Trophoblast cell (in vitro differentiated cells and primary cell): ENCODE data around the gene HECTD4.

ENCODE experiments used
- DNase-seq, 2 donors: peaks; one replicate each; pipeline ENCODE4 v3.0.0-alpha.2; 2016
- H2AFZ ChIP-seq: 2 replicates; pipeline ENCODE4 v1.6.1; 2013; ENCODE audit warnings: low read length, moderate library complexity, mild to moderate bottlenecking; ENCODE audit not compliant: insufficient read depth, poor library complexity
- H2AK5ac ChIP-seq: 2 replicates; pipeline ENCODE4 v1.6.1; 2013; ENCODE audit warnings: mild to moderate bottlenecking, low read length
- H2BK120ac ChIP-seq: 2 replicates; pipeline ENCODE4 v1.6.1; 2013; ENCODE audit warnings: low read length, mild to moderate bottlenecking, moderate library complexity; ENCODE audit not compliant: insufficient read depth, poor library complexity
- H2BK12ac ChIP-seq: 2 replicates; pipeline ENCODE4 v1.6.1; 2013; ENCODE audit warnings: mild to moderate bottlenecking, low read length, moderate library complexity
- H2BK5ac ChIP-seq: 2 replicates; pipeline ENCODE4 v1.6.1; 2013; ENCODE audit warnings: low read length, low read depth, moderate library complexity, mild to moderate bottlenecking; ENCODE audit not compliant: poor library complexity
- H3K14ac ChIP-seq: 2 replicates; pipeline ENCODE4 v1.6.1; 2013; ENCODE audit warnings: mild to moderate bottlenecking, low read length
- H3K18ac ChIP-seq: 2 replicates; pipeline ENCODE4 v1.6.1; 2013; ENCODE audit warnings: mild to moderate bottlenecking, low read length
- H3K23ac ChIP-seq: 2 replicates; pipeline ENCODE4 v1.6.1; 2013; ENCODE audit warnings: low read length
- H3K27ac ChIP-seq: 2 replicates; pipeline ENCODE4 v1.5.1; 2013; ENCODE audit warnings: low read depth, mild to moderate bottlenecking, inconsistent platforms, low read length, moderate library complexity
- H3K27me3 ChIP-seq: 2 replicates; pipeline ENCODE4 v1.6.1; 2013; ENCODE audit warnings: inconsistent platforms, mild to moderate bottlenecking, low read length, moderate library complexity; ENCODE audit not compliant: insufficient read depth
- H3K36me3 ChIP-seq, 2 experiments: 1 replicate in 1 of 2; 2 replicates in 1 of 2; pipeline ENCODE4 v1.6.1; 2013; ENCODE audit warnings: low read length in 2 of 2, mild to moderate bottlenecking in 2 of 2, moderate library complexity in 1 of 2; ENCODE audit not compliant: insufficient read depth in 2 of 2, control insufficient read depth in 1 of 2
- H3K4ac ChIP-seq: 2 replicates; pipeline ENCODE4 v1.6.1; 2013; ENCODE audit warnings: low read depth, mild to moderate bottlenecking, low read length, moderate library complexity
- H3K4me1 ChIP-seq, 2 experiments: 1 replicate in 1 of 2; 2 replicates in 1 of 2; pipeline ENCODE4 v1.6.1; 2013; ENCODE audit warnings: low read length in 2 of 2, mild to moderate bottlenecking in 2 of 2, moderate library complexity in 1 of 2; ENCODE audit not compliant: insufficient read depth in 2 of 2, control insufficient read depth in 1 of 2
- H3K4me2 ChIP-seq: 2 replicates; pipeline ENCODE4 v1.6.1; 2013; ENCODE audit warnings: inconsistent platforms, mild to moderate bottlenecking, low read length, moderate library complexity
- H3K4me3 ChIP-seq: 2 replicates; pipeline ENCODE4 v1.5.1; 2013; ENCODE audit warnings: mild to moderate bottlenecking, low read depth, low read length, inconsistent platforms
- H3K79me1 ChIP-seq: one replicate; pipeline ENCODE4 v1.6.1; 2013; ENCODE audit warnings: low read length
- H3K79me2 ChIP-seq: 2 replicates; pipeline ENCODE4 v1.6.1; 2013; ENCODE audit warnings: low read length, mild to moderate bottlenecking; ENCODE audit not compliant: control insufficient read depth, insufficient read depth, poor library complexity
- H3K9ac ChIP-seq: 2 replicates; pipeline ENCODE4 v1.6.1; 2013; ENCODE audit warnings: mild to moderate bottlenecking, low read length
- H3K9me3 ChIP-seq: 2 replicates; pipeline ENCODE4 v1.6.1; 2013; ENCODE audit warnings: low read depth, mild to moderate bottlenecking, control low read depth, inconsistent platforms, low read length; ENCODE audit not compliant: insufficient read depth
- H4K12ac ChIP-seq: 2 replicates; pipeline ENCODE4 v1.6.1; 2013; ENCODE audit warnings: low read depth, mild to moderate bottlenecking, low read length, moderate library complexity
- H4K8ac ChIP-seq: 2 replicates; pipeline ENCODE4 v1.6.1; 2013; ENCODE audit warnings: low read depth, mild to moderate bottlenecking, low read length, moderate library complexity
- H4K91ac ChIP-seq: one replicate; pipeline ENCODE4 v1.6.1; 2013; ENCODE audit warnings: low read depth, mild to moderate bottlenecking, low read length, moderate library complexity
- WGBS: extraction: QIAGEN DNeasy Blood & Tissue Kit; methylation state at CpG from one replicate; pipeline ENCODE4 v1.1.7; 2013; ENCODE audit warnings: missing lambda C conversion rate; ENCODE audit not compliant: insufficient read length, insufficient coverage; ENCODE audit errors: extremely low coverage; 5-methylcytosine and 5-hydroxymethylcytosine counted together

HECTD4 gene

GRCh38 chr12:112299704-112300103, 82.5 kb downstream of the HECTD4 start:
- H3K4me1 ChIP-seq: peaks cover 0 to 2% of the 10 kb centered on the region in 2 experiments
- no peak overlapping the region for H3K23ac ChIP-seq
- H3K27me3 ChIP-seq: no peaks in the 10 kb centered on the region
- H3K4me2 ChIP-seq: no peak overlapping the region
- no CpG with 5 or more reads among the region's 3 CpGs for WGBS
- H4K12ac ChIP-seq: no peak overlapping the region
- H3K79me1 ChIP-seq: no peaks in the 10 kb centered on the region
- no peak overlapping the region for H2AFZ ChIP-seq
- H2BK12ac ChIP-seq: no peak overlapping the region
- no peak overlapping the region for H3K27ac ChIP-seq
- H4K91ac ChIP-seq: no peak overlapping the region
- H3K9me3 ChIP-seq: peaks cover 13% of the 10 kb centered on the region
- no peak overlapping the region for H4K8ac ChIP-seq
- H3K18ac ChIP-seq: no peak overlapping the region
- H3K4me3 ChIP-seq: no peak overlapping the region
- H2BK5ac ChIP-seq: no peak overlapping the region
- H3K4ac ChIP-seq: no peak overlapping the region
- H2AK5ac ChIP-seq: no peak overlapping the region
- H2BK120ac ChIP-seq: no peak overlapping the region
- peaks cover 6 to 14% of the 10 kb centered on the region in 2 experiments for H3K36me3 ChIP-seq
- DNase-seq: no peak
- H3K79me2 ChIP-seq: no peaks in the 10 kb centered on the region
- H3K9ac ChIP-seq: no peak overlapping the region
- no peak overlapping the region for H3K14ac ChIP-seq

- peak overlapping the region; percentile 90 for H3K23ac ChIP-seq
- no peak overlapping the region for H3K18ac ChIP-seq
- no peaks in the 10 kb centered on the region for H3K79me2 ChIP-seq
- peaks cover 4 to 14% of the 10 kb centered on the region in 2 experiments for H3K36me3 ChIP-seq
- H4K12ac ChIP-seq: no peak overlapping the region
- no peak for DNase-seq
- no peaks in the 10 kb centered on the region for H3K4me1 ChIP-seq
- H3K4me2 ChIP-seq: no peak overlapping the region
- H4K8ac ChIP-seq: no peak overlapping the region
- H3K27me3 ChIP-seq: no peaks in the 10 kb centered on the region
- no peak overlapping the region for H2BK12ac ChIP-seq
- no peak overlapping the region for H3K27ac ChIP-seq
- H3K4me3 ChIP-seq: peak overlapping the region; percentile 51
- no peak overlapping the region for H3K14ac ChIP-seq
- H3K9ac ChIP-seq: peak overlapping the region; percentile 56
- H2BK5ac ChIP-seq: no peak overlapping the region
- no peaks in the 10 kb centered on the region for H3K79me1 ChIP-seq
- H3K9me3 ChIP-seq: peaks cover 13% of the 10 kb centered on the region
- no peak overlapping the region for H2AK5ac ChIP-seq
- H2BK120ac ChIP-seq: no peak overlapping the region
- H4K91ac ChIP-seq: no peak overlapping the region
- H2AFZ ChIP-seq: no peak overlapping the region
- H3K4ac ChIP-seq: no peak overlapping the region
Measured at GRCh38 chr12:112297188-112297587, 85.0 kb downstream of the HECTD4 start.

GRCh38 chr12:112296183-112296582, 86.0 kb downstream of the HECTD4 start:
- H2AK5ac ChIP-seq: no peak overlapping the region
- no peaks in the 10 kb centered on the region for H3K27me3 ChIP-seq
- no peak overlapping the region for H3K14ac ChIP-seq
- H3K4me2 ChIP-seq: no peak overlapping the region
- DNase-seq: no peak
- no peak overlapping the region for H2BK120ac ChIP-seq
- H2BK5ac ChIP-seq: no peak overlapping the region
- H3K4me1 ChIP-seq: no peaks in the 10 kb centered on the region
- H2AFZ ChIP-seq: no peak overlapping the region
- peaks cover 13% of the 10 kb centered on the region for H3K9me3 ChIP-seq
- no CpG with 5 or more reads among the region's 3 CpGs for WGBS
- no peak overlapping the region for H3K9ac ChIP-seq
- H3K79me1 ChIP-seq: no peaks in the 10 kb centered on the region
- no peak overlapping the region for H4K8ac ChIP-seq
- H3K27ac ChIP-seq: no peak overlapping the region
- H3K36me3 ChIP-seq: peaks cover 0 to 14% of the 10 kb centered on the region in 2 experiments
- H3K18ac ChIP-seq: no peak overlapping the region
- no peak overlapping the region for H4K91ac ChIP-seq
- H3K4ac ChIP-seq: no peak overlapping the region
- no peak overlapping the region for H4K12ac ChIP-seq
- H3K79me2 ChIP-seq: no peaks in the 10 kb centered on the region
- H3K4me3 ChIP-seq: peak overlapping the region; percentile 5
- H3K23ac ChIP-seq: no peak overlapping the region
- H2BK12ac ChIP-seq: no peak overlapping the region

GRCh38 chr12:112294793-112295192, 87.4 kb downstream of the HECTD4 start:
- Histone ChIP-seq H3K9me3 (peaks cover 13% of the 10 kb centered on the region), H3K79me1 (no peaks in the 10 kb centered on the region), H3K9ac (no peak overlapping the region), H2AK5ac (no peak overlapping the region), H3K4me1 (no peaks in the 10 kb centered on the region), H3K4me3 (no peak overlapping the region), H3K18ac (no peak overlapping the region), H3K14ac (no peak overlapping the region), H2BK5ac (no peak overlapping the region), H2BK12ac (no peak overlapping the region), H3K36me3 (peaks cover 0 to 14% of the 10 kb centered on the region in 2 experiments), H3K4me2 (no peak overlapping the region), H4K12ac (no peak overlapping the region), H2BK120ac (no peak overlapping the region), H3K27ac (no peak overlapping the region), H2AFZ (no peak overlapping the region), H4K8ac (no peak overlapping the region), H3K79me2 (no peaks in the 10 kb centered on the region), H3K27me3 (no peaks in the 10 kb centered on the region), H3K4ac (no peak overlapping the region), H4K91ac (no peak overlapping the region), H3K23ac (no peak overlapping the region)
- no CpG with 5 or more reads among the region's 9 CpGs for WGBS
- DNase-seq: peak in 1 of 2 donors; percentile 1
